ENCODE results near the gene HLF. TPM values are rescaled to one million over a fixed set of nuclear protein-coding genes. Genes with fewer than 3 reads are reported as not detected.

Gene HLF
- total and polyA plus RNA-seq, 2 donors (not counting 1 experiment from before 2014, with no cell fraction given): 0.10 TPM; not detected in 1

GRCh38 chr17:55216888-55217287 lies 47.9 kb upstream of the HLF start:
- Histone ChIP-seq H3K4me1 (ENCODE audit: control insufficient read depth in 2 of 2, insufficient read depth in 2 of 2, low read length in 2 of 2) (no peaks in the 10 kb centered on the region), H3K4me3 (ENCODE audit: control extremely low read depth in 1 of 5, extremely low read depth in 1 of 5, insufficient read depth in 1 of 5, low read depth in 2 of 5, low read length in 4 of 5) (no peak overlapping the region), H3K9ac (ENCODE audit: low read length) (no peak overlapping the region), H2AFZ (ENCODE audit: insufficient read depth, low read depth, low read length, poor library complexity, severe bottlenecking) (no peak overlapping the region), H3K27ac (ENCODE audit: low read length in 2 of 2) (no peak overlapping the region), H3K9me3 (ENCODE audit: control extremely low read depth in 1 of 3, control insufficient read depth in 2 of 3, insufficient read depth in 1 of 3, low read length in 2 of 3) (no peaks in the 10 kb centered on the region), H3K79me2 (ENCODE audit: control insufficient read depth, insufficient read depth, low read length) (no peaks in the 10 kb centered on the region), H4K20me1 (ENCODE audit: control insufficient read depth, insufficient read depth, low read length, poor library complexity, severe bottlenecking) (no peaks in the 10 kb centered on the region), H3K27me3 (replicated peaks in 1 of 4; ENCODE audit: control extremely low read depth in 1 of 4, control insufficient read depth in 3 of 4, insufficient read depth in 4 of 4, low read length in 3 of 4) (peaks cover 0 to 6% (median 0%) of the 10 kb centered on the region in 4 experiments), H3K4me2 (replicated peaks; ENCODE audit: low read depth, low read length, poor library complexity, severe bottlenecking) (no peak overlapping the region), H3K36me3 (replicated peaks in 1 of 2; ENCODE audit: control extremely low read depth in 1 of 2, control insufficient read depth in 1 of 2, extremely low read depth in 1 of 2, insufficient read depth in 2 of 2, low read length in 1 of 2) (no peaks in the 10 kb centered on the region)
- H3K27me3 Mint-ChIP-seq: peaks cover 19% of the 10 kb centered on the region
- POLR2A ChIA-PET: no interaction called here
- intact Hi-C loops (cut with micrococcal nuclease): no loop called here
- ATAC-seq (ENCODE audit: low read depth): no peak
- no peak for DNase-seq
- no CpG with 5 or more reads among the region's 3 CpGs for WGBS (ENCODE audit: insufficient coverage)
- H3K27ac Mint-ChIP-seq: no peak overlapping the region
- TF ChIP-seq EZH2 (IDR thresholded peaks at IDR 0.05; ENCODE audit: borderline replicate concordance, insufficient read depth, low read depth, low read length, poor library complexity, severe bottlenecking): no peak
- TF ChIP-seq, protein P1, sequence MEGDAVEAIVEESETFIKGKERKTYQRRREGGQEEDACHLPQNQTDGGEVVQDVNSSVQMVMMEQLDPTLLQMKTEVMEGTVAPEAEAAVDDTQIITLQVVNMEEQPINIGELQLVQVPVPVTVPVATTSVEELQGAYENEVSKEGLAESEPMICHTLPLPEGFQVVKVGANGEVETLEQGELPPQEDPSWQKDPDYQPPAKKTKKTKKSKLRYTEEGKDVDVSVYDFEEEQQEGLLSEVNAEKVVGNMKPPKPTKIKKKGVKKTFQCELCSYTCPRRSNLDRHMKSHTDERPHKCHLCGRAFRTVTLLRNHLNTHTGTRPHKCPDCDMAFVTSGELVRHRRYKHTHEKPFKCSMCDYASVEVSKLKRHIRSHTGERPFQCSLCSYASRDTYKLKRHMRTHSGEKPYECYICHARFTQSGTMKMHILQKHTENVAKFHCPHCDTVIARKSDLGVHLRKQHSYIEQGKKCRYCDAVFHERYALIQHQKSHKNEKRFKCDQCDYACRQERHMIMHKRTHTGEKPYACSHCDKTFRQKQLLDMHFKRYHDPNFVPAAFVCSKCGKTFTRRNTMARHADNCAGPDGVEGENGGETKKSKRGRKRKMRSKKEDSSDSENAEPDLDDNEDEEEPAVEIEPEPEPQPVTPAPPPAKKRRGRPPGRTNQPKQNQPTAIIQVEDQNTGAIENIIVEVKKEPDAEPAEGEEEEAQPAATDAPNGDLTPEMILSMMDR (IDR thresholded peaks at IDR 0.05): no peak
- CTCF ChIA-PET: no interaction called here
- no peaks in the 10 kb centered on the region for H3K4me1 Mint-ChIP-seq
- no peak overlapping the region for H3K4me3 Mint-ChIP-seq
- no peaks in the 10 kb centered on the region for H3K9me3 Mint-ChIP-seq (ENCODE audit: insufficient read depth)

- DNase-seq (no peak), ATAC-seq (ENCODE audit: low read depth) (no peak)
- no peaks in the 10 kb centered on the region for H3K36me3 ChIP-seq (replicated peaks in 1 of 2; ENCODE audit: control extremely low read depth in 1 of 2, control insufficient read depth in 1 of 2, extremely low read depth in 1 of 2, insufficient read depth in 2 of 2, low read length in 1 of 2)
- no peaks in the 10 kb centered on the region for H3K9me3 Mint-ChIP-seq (ENCODE audit: insufficient read depth)
- no peak overlapping the region for H3K27ac Mint-ChIP-seq
- H3K27ac ChIP-seq (ENCODE audit: low read length in 2 of 2): no peak overlapping the region
- no peak for TF ChIP-seq EZH2 (IDR thresholded peaks at IDR 0.05; ENCODE audit: borderline replicate concordance, insufficient read depth, low read depth, low read length, poor library complexity, severe bottlenecking)
- TF ChIP-seq, protein P1 (IDR thresholded peaks at IDR 0.05): no peak
- CTCF ChIA-PET: no interaction called here
- no peak overlapping the region for H3K4me2 ChIP-seq (replicated peaks; ENCODE audit: low read depth, low read length, poor library complexity, severe bottlenecking)
- H3K4me1 Mint-ChIP-seq: no peaks in the 10 kb centered on the region
- no peak overlapping the region for H3K4me3 ChIP-seq (ENCODE audit: control extremely low read depth in 1 of 5, extremely low read depth in 1 of 5, insufficient read depth in 1 of 5, low read depth in 2 of 5, low read length in 4 of 5)
- no peak overlapping the region for H3K9ac ChIP-seq (ENCODE audit: low read length)
- H4K20me1 ChIP-seq (ENCODE audit: control insufficient read depth, insufficient read depth, low read length, poor library complexity, severe bottlenecking): no peaks in the 10 kb centered on the region
- H2AFZ ChIP-seq (ENCODE audit: insufficient read depth, low read depth, low read length, poor library complexity, severe bottlenecking): no peak overlapping the region
- no peak overlapping the region for H3K4me3 Mint-ChIP-seq
- WGBS (ENCODE audit: insufficient coverage): 60% methylated on average over 1 of the region's 1 CpG
- H3K79me2 ChIP-seq (ENCODE audit: control insufficient read depth, insufficient read depth, low read length): no peaks in the 10 kb centered on the region
- POLR2A ChIA-PET: no interaction called here
- intact Hi-C loops (cut with micrococcal nuclease): no loop called here
- peaks cover 0 to 6% (median 0%) of the 10 kb centered on the region in 4 experiments for H3K27me3 ChIP-seq (replicated peaks in 1 of 4; ENCODE audit: control extremely low read depth in 1 of 4, control insufficient read depth in 3 of 4, insufficient read depth in 4 of 4, low read length in 3 of 4)
- no peaks in the 10 kb centered on the region for H3K4me1 ChIP-seq (ENCODE audit: control insufficient read depth in 2 of 2, insufficient read depth in 2 of 2, low read length in 2 of 2)
- H3K9me3 ChIP-seq (ENCODE audit: control extremely low read depth in 1 of 3, control insufficient read depth in 2 of 3, insufficient read depth in 1 of 3, low read length in 2 of 3): no peaks in the 10 kb centered on the region
- H3K27me3 Mint-ChIP-seq: peaks cover 32% of the 10 kb centered on the region
Observed at GRCh38 chr17:55219459-55219858, 45.3 kb upstream of the HLF start.
